ENCODE results near the gene NCOA5.

NCOA5 gene

GRCh38 chr20:46050444-46050843 is 39.3 kb downstream of the NCOA5 start:
- DNase-seq (ENCODE audit: low read depth), result no peak
- TF ChIP-seq CTCF (conservative IDR thresholded peaks at IDR 0.05; ENCODE audit: low read depth, low read length), result no peak

DNA sequence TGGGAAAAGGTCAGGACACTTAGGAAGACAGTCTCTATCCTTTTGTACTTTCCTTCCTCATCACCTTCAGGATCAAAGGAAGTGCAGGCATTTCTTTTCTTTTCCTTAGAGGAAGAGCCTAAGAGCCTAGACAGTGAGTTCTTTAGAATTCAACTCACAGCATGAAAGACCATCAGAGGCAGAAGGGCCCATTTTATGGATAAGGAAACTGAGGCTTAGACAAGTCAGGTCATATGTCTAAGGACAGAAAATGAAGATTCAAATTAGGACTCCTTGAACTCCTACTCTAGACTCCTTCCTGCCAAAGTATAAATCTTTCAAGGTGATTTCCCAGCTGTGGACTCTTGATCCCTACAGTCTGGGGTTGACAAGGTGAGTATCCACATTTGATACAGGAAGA is 39.9 kb downstream of the NCOA5 start:
- DNase-seq (ENCODE audit: low read depth), result no peak
- no peak overlapping the region for H3K4me3 ChIP-seq (ENCODE audit: low read length)
- TF ChIP-seq CTCF (conservative IDR thresholded peaks at IDR 0.05; ENCODE audit: low read depth, low read length), result no peak

More at GRCh38 chr20:46050444-46050843, 39.3 kb downstream of the NCOA5 start:
- H3K4me3 ChIP-seq (ENCODE audit: low read length), result no peak overlapping the region

GRCh38 chr20:46049190-46049589 is 40.6 kb downstream of the NCOA5 start:
- TF ChIP-seq CTCF (conservative IDR thresholded peaks at IDR 0.05; ENCODE audit: low read depth, low read length), result no peak
- no peak overlapping the region for H3K4me3 ChIP-seq (ENCODE audit: low read length)
- no peak for DNase-seq (ENCODE audit: low read depth)

GRCh38 chr20:46047821-46048220 is 41.9 kb downstream of the NCOA5 start:
- DNase-seq (ENCODE audit: low read depth), result no peak
- TF ChIP-seq CTCF (conservative IDR thresholded peaks at IDR 0.05; ENCODE audit: low read depth, low read length), result no peak
- H3K4me3 ChIP-seq (ENCODE audit: low read length), result no peak overlapping the region

DNA sequence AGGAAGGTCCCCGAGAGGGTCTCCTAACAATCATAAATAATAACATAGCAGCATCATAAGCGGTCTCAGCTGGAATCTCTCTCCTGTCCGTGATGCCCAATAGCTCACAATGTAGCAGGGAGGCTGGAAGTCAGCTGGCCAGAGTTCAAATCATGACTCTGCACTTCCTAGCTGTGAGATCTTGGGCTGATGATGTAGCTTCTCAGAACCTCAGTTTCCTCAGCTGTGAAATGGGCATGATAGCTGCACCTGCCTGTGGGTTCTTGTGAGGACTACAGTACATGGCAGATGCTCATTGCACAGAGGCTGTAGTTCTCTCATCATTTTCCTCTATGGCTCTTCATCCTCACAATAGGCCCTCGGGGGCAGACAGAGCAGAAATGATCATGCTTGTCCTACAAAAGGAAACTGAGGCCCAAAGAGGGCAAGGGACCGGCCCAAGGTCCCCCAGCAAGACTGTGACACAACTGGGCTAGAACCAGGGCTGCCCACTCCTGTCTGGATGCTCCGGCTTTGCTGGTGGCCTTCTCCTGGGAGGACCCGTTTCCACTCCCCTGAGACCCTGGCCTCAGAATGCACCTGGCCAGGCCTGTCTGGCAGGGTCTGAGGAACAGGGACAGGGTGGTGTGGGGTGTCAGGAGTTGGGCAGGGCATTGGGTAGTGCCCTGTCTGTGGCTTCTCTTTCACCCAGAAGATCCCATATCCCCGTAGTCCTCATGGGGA is 43.0 kb downstream of the NCOA5 start:
- no peak for TF ChIP-seq CTCF (conservative IDR thresholded peaks at IDR 0.05; ENCODE audit: low read depth, low read length)
- no peak overlapping the region for H3K4me3 ChIP-seq (ENCODE audit: low read length)
- no peak for DNase-seq (ENCODE audit: low read depth)

DNA sequence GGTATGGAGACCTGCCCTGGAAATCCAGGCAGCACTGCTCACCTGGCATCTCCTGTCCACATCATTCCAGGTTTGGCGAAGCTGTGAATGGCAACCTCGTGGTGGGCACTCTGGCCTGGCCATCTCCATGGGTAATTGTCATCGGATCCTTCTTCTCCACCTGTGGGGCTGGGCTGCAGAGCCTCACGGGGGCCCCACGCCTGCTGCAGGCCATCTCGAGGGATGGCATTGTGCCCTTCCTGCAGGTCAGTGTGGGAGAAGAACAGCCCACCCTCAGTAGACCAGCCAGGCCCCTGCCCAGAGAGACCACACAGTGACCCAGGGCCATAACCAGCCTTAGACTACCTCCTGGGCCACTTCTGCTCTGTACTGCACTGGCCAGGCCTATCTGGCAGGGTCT is 44.9 kb downstream of the NCOA5 start:
- no peak for TF ChIP-seq CTCF (conservative IDR thresholded peaks at IDR 0.05; ENCODE audit: low read depth, low read length)
- DNase-seq (ENCODE audit: low read depth), result no peak
- H3K4me3 ChIP-seq (ENCODE audit: low read length), result no peak overlapping the region

DNA sequence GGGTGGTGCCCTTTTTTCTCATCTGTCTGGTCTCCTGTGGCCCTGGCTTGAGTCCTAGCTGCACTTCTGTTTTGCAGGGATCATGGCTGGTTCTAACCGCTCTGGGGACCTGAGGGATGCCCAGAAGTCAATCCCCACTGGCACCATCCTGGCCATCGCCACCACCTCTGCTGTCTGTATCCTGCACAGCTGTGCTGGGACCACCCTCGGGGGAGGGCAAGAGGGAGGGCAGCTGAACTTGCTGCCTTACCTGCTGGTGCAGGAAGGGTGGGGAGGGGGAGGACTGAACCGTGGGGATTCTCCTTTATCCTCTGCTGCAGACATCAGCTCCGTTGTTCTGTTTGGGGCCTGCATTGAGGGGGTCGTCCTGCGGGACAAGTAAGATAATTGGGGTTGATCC is 46.2 kb downstream of the NCOA5 start:
- no peak overlapping the region for H3K4me3 ChIP-seq (ENCODE audit: low read length)
- no peak for TF ChIP-seq CTCF (conservative IDR thresholded peaks at IDR 0.05; ENCODE audit: low read depth, low read length)
- no peak for DNase-seq (ENCODE audit: low read depth)

All from retinal pigment epithelial cell (primary cell).